HG02973 (cell line): ENCODE measurements around the gene DCP2.

Source experiments
- ATAC-seq: cut with Tn5 transposase; IDR thresholded peaks from one replicate; pipeline ENCODE4 v1.9.1; 2021; ENCODE audit warnings: moderate library complexity; ENCODE audit not compliant: unreplicated experiment

DCP2 gene

DNA sequence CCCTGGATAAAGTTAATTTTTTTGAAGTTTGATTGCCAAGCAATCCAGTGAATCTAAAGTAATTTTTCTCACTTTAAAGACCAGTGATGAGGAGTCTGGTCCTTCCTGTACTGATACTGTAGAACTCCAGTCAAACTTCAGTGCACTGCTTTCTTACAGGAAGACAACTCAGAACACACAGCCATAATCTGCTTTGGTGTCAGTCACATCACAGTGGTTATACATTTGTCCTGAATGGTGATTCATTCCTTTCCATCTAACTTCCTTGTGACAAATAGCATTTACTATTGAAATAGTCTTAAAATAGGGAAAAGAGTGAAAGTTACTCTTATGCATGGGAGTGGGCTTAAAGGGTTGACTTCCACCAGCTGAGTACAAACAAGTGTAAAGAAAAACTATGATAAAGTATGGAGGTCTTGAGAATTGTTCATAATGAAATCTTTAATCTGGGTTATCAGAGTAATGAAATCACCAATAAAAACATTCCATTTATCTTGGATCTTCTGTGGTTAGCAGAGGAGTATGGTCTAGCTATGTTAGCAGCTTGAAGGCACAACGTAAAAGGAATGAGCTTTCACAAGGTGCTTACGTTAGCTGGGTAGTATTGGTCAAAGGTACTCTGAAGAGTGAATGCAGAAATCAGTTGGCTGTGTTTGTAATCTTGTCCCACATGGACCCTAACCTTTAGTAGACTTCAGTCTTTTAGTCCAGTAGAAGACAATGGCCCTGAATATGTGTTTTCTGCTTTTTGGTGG is 41.5 kb downstream of the DCP2 start:
- ATAC-seq = no peak

GRCh38 chr5:113020461-113021273 is 44.1 kb downstream of the DCP2 start:
- no peak for ATAC-seq

DNA sequence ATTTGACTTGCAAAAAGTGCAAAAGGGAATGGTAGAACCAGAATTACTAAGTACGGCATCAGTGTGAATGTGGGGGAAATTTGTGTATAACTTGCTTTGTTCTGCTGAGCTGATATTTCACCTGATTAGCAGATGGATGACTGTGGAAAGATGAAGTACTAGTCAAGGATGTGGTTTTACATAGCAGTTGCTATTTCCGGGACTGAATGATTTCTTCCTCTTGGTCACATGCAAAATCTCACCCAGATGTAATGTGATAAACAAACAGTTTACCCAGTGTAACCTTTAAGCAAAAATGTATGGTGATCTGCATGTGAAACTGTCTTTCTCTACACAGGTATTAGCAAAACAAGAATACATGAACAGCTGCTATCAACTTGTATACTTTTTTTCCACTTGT is 46.1 kb downstream of the DCP2 start:
- ATAC-seq = peak; percentile 75

DNA sequence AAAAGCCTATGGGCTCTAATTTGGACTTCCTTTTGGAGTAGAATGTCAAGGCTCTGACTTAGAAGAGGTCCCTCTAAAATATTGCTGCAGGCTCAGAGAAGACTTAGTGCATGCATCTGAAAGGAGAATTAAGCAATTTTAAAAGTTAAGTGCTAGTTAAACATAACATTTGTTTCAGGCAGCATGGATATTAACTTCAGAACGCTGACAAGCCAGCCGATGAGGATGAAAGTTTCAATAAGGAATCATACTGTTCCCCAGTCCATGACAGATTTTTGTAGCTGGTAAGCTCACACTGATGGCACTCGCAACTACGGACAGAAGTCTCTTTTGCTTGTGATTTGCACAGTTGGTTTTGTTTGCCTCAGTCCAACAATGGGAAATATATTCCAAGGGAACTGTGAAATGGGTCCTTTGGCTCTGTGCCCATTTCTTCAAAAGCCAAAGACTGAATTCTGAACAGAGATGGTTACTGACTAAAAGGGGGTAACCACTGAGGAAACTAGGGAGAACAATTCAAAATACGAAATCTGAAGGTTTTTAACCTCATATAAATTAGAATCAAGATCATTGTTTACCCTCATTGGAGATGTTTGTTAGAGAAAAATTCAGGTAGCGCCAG is 47.6 kb downstream of the DCP2 start:
- no peak for ATAC-seq

- no peak for ATAC-seq
These were observed 49.0 kb downstream of the DCP2 start for GRCh38 chr5:113025596-113025995.

- ATAC-seq = no peak
These were observed 49.6 kb downstream of the DCP2 start for GRCh38 chr5:113026211-113026610.

DNA sequence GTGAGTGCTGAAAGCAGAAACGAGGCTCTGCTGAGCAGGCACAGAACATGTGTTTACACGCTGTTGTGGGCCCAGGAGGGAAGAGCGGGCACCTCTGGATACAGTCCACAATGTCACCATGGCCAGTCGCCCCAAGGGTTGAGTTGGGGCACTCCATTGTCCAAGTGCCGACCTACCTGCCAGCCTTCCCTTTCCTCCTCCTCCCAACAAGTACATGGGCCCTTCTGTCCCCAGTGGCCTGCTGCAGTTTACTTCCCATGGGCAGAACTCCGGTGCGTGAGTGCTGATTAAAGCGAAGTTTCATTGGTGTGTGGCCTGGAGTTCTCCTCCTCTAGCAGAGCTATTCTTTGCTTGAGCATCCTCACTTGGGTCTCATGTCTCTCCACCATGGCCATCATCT is 50.4 kb downstream of the DCP2 start:
- ATAC-seq = no peak

DNA sequence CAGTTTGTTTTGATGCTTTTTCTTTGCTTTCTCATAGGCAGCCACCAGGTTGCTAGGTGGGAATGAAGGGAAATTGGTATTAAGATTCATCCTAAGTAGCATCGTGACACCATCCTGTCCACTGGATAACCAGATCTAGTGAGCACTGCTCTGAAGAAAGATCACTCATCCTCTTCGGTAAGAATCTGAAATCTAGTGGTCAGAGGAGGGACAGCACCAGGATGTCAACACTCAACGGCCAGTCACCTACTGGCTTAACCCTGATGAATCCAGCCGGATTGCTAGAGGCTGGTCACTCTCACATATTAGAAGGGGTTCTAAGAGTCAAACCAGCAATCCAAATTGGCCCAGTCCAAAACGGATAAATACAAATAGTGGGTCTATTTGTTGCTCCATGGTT is 50.8 kb downstream of the DCP2 start:
- ATAC-seq = no peak

DNA sequence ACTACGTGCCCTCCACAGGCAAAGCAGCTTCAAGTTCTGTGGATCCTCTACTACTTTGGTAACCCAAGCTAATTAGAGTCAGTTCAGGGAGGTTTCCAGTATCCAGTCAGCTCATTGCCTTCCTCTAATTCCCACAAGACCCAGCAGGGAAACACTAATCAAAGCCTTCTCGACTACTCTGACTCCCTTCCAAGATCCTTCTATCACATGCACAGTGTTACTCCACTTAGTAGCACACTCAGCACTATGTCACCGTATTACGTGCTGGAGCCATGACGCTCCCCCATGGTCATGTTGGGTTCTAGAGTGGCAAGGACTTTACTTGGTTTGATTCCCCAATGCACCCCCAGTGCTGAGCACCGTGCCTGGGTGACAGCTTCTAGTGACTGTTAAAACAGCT is 53.0 kb downstream of the DCP2 start:
- no peak for ATAC-seq

DNA sequence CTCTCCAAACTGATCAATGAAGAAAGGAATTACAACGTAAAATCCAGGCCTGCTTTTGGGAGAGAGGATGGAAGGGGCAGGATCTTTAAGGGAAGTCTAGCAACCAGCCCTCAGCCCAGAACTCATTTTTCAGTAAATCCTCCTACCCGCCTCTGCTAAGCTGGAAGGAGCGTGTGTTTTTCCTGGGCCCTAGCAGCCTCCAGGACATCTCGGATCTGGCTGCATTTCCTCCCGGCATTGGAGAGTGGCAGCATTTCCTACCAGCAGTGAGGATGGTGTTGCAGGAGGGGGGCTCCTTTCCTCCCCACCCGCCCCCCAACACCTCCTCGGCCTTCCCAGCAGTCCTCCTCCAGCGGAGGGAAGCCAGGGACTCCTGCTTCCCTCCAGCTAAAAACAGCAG is 54.5 kb downstream of the DCP2 start:
- ATAC-seq = no peak

GRCh38 chr5:113031557-113031956 is 55.0 kb downstream of the DCP2 start:
- no peak for ATAC-seq

- no peak for ATAC-seq
These were observed 57.7 kb downstream of the DCP2 start for GRCh38 chr5:113034182-113034773.

- no peak for ATAC-seq
These were observed 58.5 kb downstream of the DCP2 start for GRCh38 chr5:113035096-113035495.

- ATAC-seq = no peak
These were observed 59.7 kb downstream of the DCP2 start for GRCh38 chr5:113036321-113036720.

DNA sequence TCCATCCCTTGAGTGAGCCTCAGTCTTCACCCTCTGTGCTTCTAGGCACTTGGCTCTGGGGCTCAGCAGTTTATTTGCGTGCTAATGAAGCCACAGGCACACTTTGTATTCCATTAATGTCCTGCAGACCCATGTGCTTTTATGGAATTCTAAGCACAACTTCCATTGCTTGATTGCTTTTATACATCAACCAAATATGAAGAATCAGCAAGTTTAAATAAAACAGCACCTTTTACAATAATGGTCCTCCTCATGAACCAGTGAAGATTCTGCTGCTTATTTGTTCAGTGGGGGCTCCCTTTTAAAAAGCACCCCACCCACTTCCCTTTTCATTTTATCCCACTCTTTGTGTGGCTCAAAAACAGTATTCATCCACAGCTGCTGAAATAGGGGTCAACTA is 60.2 kb downstream of the DCP2 start:
- no peak for ATAC-seq

- no peak for ATAC-seq
These were observed 61.5 kb downstream of the DCP2 start for GRCh38 chr5:113038136-113038535.

DNA sequence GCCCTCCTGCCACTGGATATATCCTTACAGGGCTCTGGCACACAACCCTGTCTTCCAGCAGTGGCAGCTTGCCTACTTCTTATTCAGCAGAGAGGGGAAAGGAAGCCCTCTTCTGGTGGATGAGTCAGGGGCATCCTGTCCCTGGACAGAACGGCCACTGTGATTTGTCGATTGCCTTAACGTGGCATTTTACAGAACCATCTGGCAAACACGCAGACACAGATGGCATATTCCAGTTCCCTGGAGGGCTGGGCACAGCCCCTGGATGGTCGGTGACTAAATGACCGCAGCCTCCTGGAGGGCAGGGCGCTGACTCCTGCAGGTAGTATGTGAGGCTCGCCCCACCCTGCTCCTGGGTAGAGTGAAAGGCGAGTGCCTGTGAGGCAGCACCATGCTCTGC is 62.1 kb downstream of the DCP2 start:
- ATAC-seq = no peak

GRCh38 chr5:113039229-113039933 is 62.8 kb downstream of the DCP2 start:
- no peak for ATAC-seq

DNA sequence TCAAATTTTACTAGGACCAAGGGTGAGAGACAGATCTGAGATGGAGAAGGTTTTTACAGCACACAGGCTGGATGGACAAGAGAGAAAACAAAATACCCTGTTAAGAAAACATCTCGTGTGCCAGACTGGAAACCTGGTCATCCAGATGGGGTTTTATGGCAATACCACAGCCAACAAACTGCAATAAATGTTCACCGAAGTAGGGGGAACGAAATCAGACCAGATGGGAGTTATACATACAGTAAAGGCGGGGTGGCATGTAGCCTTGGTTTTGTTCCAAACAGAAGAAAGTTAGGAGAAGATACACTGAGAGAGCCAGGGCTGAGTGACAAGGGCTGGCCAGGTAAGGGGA is 63.3 kb downstream of the DCP2 start:
- ATAC-seq = no peak

GRCh38 chr5:113040672-113041260 is 64.2 kb downstream of the DCP2 start:
- no peak for ATAC-seq
